ENCODE data around the gene PLEKHG1.

The PLEKHG1 gene

DNA sequence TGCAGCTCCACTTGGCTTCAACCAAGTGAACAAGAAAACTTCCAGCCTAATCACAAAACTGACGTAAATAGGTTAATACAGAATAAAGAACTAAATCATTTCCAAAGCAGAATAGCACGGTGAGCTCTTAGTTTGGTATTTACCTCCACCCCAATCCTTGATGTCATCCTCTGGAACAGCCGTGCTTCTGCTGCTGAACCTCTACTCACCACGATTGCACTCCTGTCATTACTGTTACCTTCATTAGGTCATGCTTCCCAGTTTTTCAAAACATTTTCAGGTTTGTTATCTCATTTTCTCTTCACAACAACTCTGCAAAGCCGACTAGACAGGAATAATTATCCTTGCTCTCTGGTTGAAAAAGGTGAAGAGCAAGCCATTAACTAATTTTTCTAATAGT is 15.6 kb upstream of the PLEKHG1 start:
- H3K27ac ChIP-seq, result no peak overlapping the region
- H3K4me1 ChIP-seq (ENCODE audit: control insufficient read depth in 1 of 2, insufficient read depth in 1 of 2, low read depth in 1 of 2, low read length in 1 of 2), result no peaks in the 10 kb centered on the region
- no peaks in the 10 kb centered on the region for H3K36me3 ChIP-seq
- no peak overlapping the region for H3K4me3 ChIP-seq (ENCODE audit: low read depth in 1 of 2, low read length in 1 of 2)
- TF ChIP-seq, protein P1, sequence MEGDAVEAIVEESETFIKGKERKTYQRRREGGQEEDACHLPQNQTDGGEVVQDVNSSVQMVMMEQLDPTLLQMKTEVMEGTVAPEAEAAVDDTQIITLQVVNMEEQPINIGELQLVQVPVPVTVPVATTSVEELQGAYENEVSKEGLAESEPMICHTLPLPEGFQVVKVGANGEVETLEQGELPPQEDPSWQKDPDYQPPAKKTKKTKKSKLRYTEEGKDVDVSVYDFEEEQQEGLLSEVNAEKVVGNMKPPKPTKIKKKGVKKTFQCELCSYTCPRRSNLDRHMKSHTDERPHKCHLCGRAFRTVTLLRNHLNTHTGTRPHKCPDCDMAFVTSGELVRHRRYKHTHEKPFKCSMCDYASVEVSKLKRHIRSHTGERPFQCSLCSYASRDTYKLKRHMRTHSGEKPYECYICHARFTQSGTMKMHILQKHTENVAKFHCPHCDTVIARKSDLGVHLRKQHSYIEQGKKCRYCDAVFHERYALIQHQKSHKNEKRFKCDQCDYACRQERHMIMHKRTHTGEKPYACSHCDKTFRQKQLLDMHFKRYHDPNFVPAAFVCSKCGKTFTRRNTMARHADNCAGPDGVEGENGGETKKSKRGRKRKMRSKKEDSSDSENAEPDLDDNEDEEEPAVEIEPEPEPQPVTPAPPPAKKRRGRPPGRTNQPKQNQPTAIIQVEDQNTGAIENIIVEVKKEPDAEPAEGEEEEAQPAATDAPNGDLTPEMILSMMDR (IDR thresholded peaks at IDR 0.05), result no peak
- H3K27me3 ChIP-seq, result peaks cover 13% of the 10 kb centered on the region
- no peaks in the 10 kb centered on the region for H3K9me3 ChIP-seq

DNA sequence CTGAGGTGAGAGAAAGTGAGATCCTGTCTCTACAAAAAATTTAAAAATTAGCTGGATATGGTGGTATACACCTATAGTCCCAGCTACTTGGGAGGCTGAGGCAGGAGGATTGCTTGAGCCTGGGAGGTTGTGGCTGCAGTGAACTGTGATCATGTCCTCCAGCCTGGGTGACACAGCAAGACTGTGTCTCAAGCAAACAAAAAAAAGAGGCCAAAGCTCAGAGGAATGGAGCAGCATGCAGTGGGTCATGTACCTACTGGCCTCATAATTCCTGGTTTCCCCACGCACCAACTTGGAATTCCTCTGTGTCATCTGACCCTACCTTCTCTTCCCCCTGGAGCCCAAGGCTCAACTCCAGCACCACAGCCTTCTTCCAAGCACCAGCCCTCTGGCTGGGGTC is 15.1 kb upstream of the PLEKHG1 start:
- Histone ChIP-seq H3K27me3 (peaks cover 14% of the 10 kb centered on the region), H3K4me3 (ENCODE audit: low read depth in 1 of 2, low read length in 1 of 2) (no peak overlapping the region)
- TF ChIP-seq, protein P1 (IDR thresholded peaks at IDR 0.05), result no peak

DNA sequence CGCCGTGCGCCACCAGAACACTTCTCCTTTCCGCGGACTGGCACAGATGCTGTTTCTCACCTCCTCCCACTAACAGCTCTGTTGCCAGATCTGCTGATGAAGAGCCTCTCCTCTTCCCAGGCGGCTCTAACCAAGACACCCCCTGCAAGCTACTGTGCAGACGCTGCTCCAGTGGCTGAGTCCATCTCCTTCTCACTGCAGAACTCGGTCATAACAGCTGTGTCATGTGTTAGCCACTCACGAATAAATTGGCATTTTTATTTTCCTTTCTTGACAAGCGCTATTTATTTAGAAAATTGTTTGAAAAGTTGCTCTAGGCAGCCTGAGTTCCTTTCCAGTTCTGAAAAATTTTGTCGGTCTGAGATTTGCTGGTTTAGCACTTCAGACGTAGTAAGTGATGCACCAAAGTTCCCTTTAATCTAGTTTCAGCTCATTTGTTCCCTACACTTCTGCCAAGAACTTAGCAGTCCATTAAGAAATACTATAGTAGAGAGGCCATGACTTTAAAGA is 12.8 kb upstream of the PLEKHG1 start:
- H3K4me3 ChIP-seq (ENCODE audit: low read depth in 1 of 2, low read length in 1 of 2), result no peak overlapping the region
- H3K27me3 ChIP-seq, result peaks cover 10% of the 10 kb centered on the region
- H3K4me1 ChIP-seq (ENCODE audit: control insufficient read depth in 1 of 2, insufficient read depth in 1 of 2, low read depth in 1 of 2, low read length in 1 of 2), result no peaks in the 10 kb centered on the region
- no peak overlapping the region for H3K27ac ChIP-seq
- H3K9me3 ChIP-seq, result no peaks in the 10 kb centered on the region
- TF ChIP-seq, protein P1 (IDR thresholded peaks at IDR 0.05), result no peak
- no peaks in the 10 kb centered on the region for H3K36me3 ChIP-seq

More for the DNA sequence above, 15.1 kb upstream of the PLEKHG1 start:
- no peaks in the 10 kb centered on the region for H3K36me3 ChIP-seq
- H3K27ac ChIP-seq, result no peak overlapping the region
- H3K4me1 ChIP-seq (ENCODE audit: control insufficient read depth in 1 of 2, insufficient read depth in 1 of 2, low read depth in 1 of 2, low read length in 1 of 2), result no peaks in the 10 kb centered on the region
- no peaks in the 10 kb centered on the region for H3K9me3 ChIP-seq

DNA sequence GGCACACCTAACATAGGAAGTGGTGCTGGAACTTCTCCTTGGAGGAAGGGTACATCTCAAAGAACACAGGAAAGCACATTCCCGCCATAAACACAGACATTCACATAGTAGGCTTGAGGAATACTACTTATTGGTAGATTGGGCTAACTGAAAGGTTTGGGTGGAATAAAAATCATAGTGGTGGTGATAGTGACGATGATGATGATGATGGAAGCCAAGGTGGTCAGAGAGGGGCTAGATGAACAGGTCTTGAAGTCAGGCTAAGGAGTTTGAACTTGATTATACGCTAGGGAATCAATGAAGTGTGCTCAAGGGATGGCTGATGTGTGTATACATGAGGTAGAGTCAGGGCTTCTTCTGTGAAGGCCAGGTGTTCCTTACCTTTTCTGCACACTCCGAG is 12.0 kb upstream of the PLEKHG1 start:
- Histone ChIP-seq H3K4me1 (ENCODE audit: control insufficient read depth in 1 of 2, insufficient read depth in 1 of 2, low read depth in 1 of 2, low read length in 1 of 2) (no peaks in the 10 kb centered on the region), H3K36me3 (no peaks in the 10 kb centered on the region), H3K27ac (no peak overlapping the region), H3K9me3 (no peaks in the 10 kb centered on the region), H3K4me3 (ENCODE audit: low read depth in 1 of 2, low read length in 1 of 2) (no peak overlapping the region), H3K27me3 (peaks cover 15% of the 10 kb centered on the region)
- TF ChIP-seq, protein P1 (IDR thresholded peaks at IDR 0.05), result no peak

DNA sequence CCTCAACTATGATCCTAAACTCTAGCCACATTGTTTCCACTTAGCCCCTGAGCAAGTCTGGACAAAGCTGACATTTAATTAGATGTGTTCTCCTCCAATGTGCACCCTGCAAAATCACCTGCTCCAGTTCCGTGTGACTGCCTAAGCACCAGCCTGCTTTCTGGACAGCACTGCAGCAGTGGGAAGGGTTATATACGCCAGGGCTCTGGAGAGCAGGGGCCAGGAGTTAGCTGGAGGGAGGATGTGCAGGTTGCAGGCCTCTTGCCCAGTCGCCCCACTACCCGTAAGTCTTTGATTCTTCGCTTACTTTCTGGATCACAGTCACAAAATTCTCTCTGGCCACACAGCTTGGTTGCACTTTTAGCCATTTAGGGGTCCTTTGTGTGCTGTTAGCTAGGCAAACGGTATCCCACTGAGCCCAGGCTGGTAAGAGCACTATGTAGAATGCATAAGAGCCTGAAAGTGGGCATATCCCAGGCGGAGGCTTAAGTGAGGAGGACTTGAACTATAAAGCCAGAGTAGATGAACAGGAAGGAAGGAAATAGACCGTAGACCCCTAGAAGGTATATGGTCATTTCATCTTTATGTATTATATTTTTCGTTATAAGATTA is 10.7 kb upstream of the PLEKHG1 start:
- Histone ChIP-seq H3K36me3 (no peaks in the 10 kb centered on the region), H3K4me1 (ENCODE audit: control insufficient read depth in 1 of 2, insufficient read depth in 1 of 2, low read depth in 1 of 2, low read length in 1 of 2) (no peaks in the 10 kb centered on the region), H3K27me3 (peaks cover 28% of the 10 kb centered on the region), H3K27ac (no peak overlapping the region), H3K9me3 (no peaks in the 10 kb centered on the region), H3K4me3 (ENCODE audit: low read depth in 1 of 2, low read length in 1 of 2) (no peak overlapping the region)
- TF ChIP-seq, protein P1 (IDR thresholded peaks at IDR 0.05), result no peak

Data from neutrophil (primary cell).